ENCODE results near the gene SLC38A9. TPM values are rescaled to one million over a fixed set of nuclear protein-coding genes. Genes with fewer than 3 reads are reported as not detected.

SLC38A9 gene
- polyA plus RNA-seq, 2 donors: 6.6 to 6.8 TPM

DNA sequence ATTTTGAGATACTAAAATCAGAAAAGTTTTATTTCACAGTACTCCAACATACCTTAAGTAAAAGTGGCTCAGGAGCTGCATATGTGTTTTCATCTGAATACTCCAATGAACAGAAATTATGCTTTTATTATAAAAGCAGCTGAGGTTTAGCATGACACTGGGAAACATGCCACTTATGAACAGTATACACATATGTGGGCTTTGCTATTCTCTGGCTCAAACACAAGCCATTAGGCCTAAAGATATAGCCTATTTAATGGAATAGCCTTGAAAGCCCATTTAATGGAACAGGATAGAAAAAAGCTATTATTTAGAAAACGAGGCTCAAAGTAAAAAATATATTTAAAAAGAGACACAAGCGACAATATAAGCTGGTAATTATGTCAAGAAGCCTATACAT is 74.1 kb downstream of the SLC38A9 start:
- Histone ChIP-seq H3K27ac (ENCODE audit: low read depth in 2 of 2, low read length in 1 of 2) (no peak overlapping the region), H3K36me3 (ENCODE audit: control insufficient read depth in 2 of 2, insufficient read depth in 2 of 2, low read length in 1 of 2) (no peaks in the 10 kb centered on the region), H3K4me1 (ENCODE audit: control insufficient read depth in 2 of 2, insufficient read depth in 2 of 2, low read length in 1 of 2) (no peaks in the 10 kb centered on the region), H3K27me3 (ENCODE audit: control insufficient read depth in 1 of 2, insufficient read depth in 2 of 2, low read length in 2 of 2) (no peaks in the 10 kb centered on the region), H3K4me3 (ENCODE audit: low read depth in 1 of 2, low read length in 2 of 2) (no peak overlapping the region), H3K9me3 (ENCODE audit: control insufficient read depth in 2 of 2, insufficient read depth in 1 of 2, low read depth in 1 of 2, low read length in 1 of 2) (no peaks in the 10 kb centered on the region)
- WGBS, 2 donors: 85 to 89% methylated on average over 2 of the region's 2 CpGs

- H3K27ac ChIP-seq (ENCODE audit: low read depth in 2 of 2, low read length in 1 of 2): peak overlapping the region in 1 of 2 donors; percentile 31
- no peaks in the 10 kb centered on the region for H3K9me3 ChIP-seq (ENCODE audit: control insufficient read depth in 2 of 2, insufficient read depth in 1 of 2, low read depth in 1 of 2, low read length in 1 of 2)
- no peak overlapping the region for H3K4me3 ChIP-seq (ENCODE audit: low read depth in 1 of 2, low read length in 2 of 2)
- H3K4me1 ChIP-seq (ENCODE audit: control insufficient read depth in 2 of 2, insufficient read depth in 2 of 2, low read length in 1 of 2): no peaks in the 10 kb centered on the region
- no peaks in the 10 kb centered on the region for H3K36me3 ChIP-seq (ENCODE audit: control insufficient read depth in 2 of 2, insufficient read depth in 2 of 2, low read length in 1 of 2)
- WGBS, 2 donors: 39 to 41% methylated on average over 3 of the region's 3 CpGs
- H3K27me3 ChIP-seq (ENCODE audit: control insufficient read depth in 1 of 2, insufficient read depth in 2 of 2, low read length in 2 of 2): no peaks in the 10 kb centered on the region
Measured at GRCh38 chr5:55636683-55637082, 75.4 kb downstream of the SLC38A9 start.

GRCh38 chr5:55636177-55636576 is 75.9 kb downstream of the SLC38A9 start:
- no peak overlapping the region for H3K4me3 ChIP-seq (ENCODE audit: low read depth in 1 of 2, low read length in 2 of 2)
- no peaks in the 10 kb centered on the region for H3K27me3 ChIP-seq (ENCODE audit: control insufficient read depth in 1 of 2, insufficient read depth in 2 of 2, low read length in 2 of 2)
- no peaks in the 10 kb centered on the region for H3K36me3 ChIP-seq (ENCODE audit: control insufficient read depth in 2 of 2, insufficient read depth in 2 of 2, low read length in 1 of 2)
- H3K9me3 ChIP-seq (ENCODE audit: control insufficient read depth in 2 of 2, insufficient read depth in 1 of 2, low read depth in 1 of 2, low read length in 1 of 2): no peaks in the 10 kb centered on the region
- no peaks in the 10 kb centered on the region for H3K4me1 ChIP-seq (ENCODE audit: control insufficient read depth in 2 of 2, insufficient read depth in 2 of 2, low read length in 1 of 2)
- no peak overlapping the region for H3K27ac ChIP-seq (ENCODE audit: low read depth in 2 of 2, low read length in 1 of 2)
- WGBS, 2 donors: 53 to 74% methylated on average over 2 of the region's 2 CpGs

DNA sequence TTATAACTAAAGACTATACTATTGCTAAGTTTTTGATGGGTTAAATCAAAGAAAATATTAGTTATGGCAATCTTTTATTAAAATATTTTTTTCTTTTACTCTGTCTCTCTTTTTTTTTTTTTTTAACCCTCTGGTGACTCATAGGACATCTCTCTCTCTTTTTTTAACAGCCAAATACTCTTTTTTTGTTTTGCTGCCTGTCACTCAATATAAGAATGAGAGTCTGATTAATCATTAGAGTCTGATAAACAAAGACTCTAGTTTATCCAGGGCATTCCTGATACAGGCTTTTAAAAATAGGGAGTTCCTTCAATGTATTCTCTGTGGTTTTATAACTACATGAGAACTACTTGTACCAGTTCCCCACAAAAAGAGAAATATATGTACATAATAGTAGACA is 77.3 kb downstream of the SLC38A9 start:
- H3K27ac ChIP-seq (ENCODE audit: low read depth in 2 of 2, low read length in 1 of 2): no peak overlapping the region
- no peaks in the 10 kb centered on the region for H3K27me3 ChIP-seq (ENCODE audit: control insufficient read depth in 1 of 2, insufficient read depth in 2 of 2, low read length in 2 of 2)
- no peaks in the 10 kb centered on the region for H3K4me1 ChIP-seq (ENCODE audit: control insufficient read depth in 2 of 2, insufficient read depth in 2 of 2, low read length in 1 of 2)
- no peak overlapping the region for H3K4me3 ChIP-seq (ENCODE audit: low read depth in 1 of 2, low read length in 2 of 2)
- no peaks in the 10 kb centered on the region for H3K9me3 ChIP-seq (ENCODE audit: control insufficient read depth in 2 of 2, insufficient read depth in 1 of 2, low read depth in 1 of 2, low read length in 1 of 2)
- no peaks in the 10 kb centered on the region for H3K36me3 ChIP-seq (ENCODE audit: control insufficient read depth in 2 of 2, insufficient read depth in 2 of 2, low read length in 1 of 2)

DNA sequence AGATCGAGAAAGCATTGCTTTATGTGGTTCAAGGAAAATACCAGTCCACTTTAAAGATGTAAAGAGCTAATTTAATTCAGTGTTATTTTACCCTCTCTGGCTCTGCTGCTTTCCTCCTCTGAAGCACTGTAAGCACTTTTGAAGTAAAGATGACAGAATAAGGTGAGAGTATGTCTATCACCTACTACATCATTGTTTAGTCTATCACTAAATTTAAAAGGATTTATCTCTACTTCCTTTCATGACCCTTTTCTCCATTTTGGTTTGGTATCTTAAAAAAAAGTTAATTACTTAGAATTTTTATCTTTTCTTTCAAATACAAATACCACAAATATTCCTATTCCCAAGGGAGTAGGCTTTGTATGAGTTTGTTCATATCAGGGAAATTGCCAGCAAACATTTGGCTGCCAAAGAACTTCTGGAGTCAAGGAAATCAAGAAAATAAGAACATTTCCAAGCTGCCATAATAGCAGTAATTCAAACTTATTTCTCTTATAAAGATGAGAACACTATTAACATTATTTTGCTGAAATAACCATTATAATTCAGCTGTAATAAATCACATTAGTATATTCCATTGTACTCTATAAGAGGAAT is 77.8 kb downstream of the SLC38A9 start:
- Histone ChIP-seq H3K9me3 (ENCODE audit: control insufficient read depth in 2 of 2, insufficient read depth in 1 of 2, low read depth in 1 of 2, low read length in 1 of 2) (no peaks in the 10 kb centered on the region), H3K4me3 (ENCODE audit: low read depth in 1 of 2, low read length in 2 of 2) (no peak overlapping the region), H3K27ac (ENCODE audit: low read depth in 2 of 2, low read length in 1 of 2) (no peak overlapping the region), H3K4me1 (ENCODE audit: control insufficient read depth in 2 of 2, insufficient read depth in 2 of 2, low read length in 1 of 2) (no peaks in the 10 kb centered on the region), H3K36me3 (ENCODE audit: control insufficient read depth in 2 of 2, insufficient read depth in 2 of 2, low read length in 1 of 2) (no peaks in the 10 kb centered on the region), H3K27me3 (ENCODE audit: control insufficient read depth in 1 of 2, insufficient read depth in 2 of 2, low read length in 2 of 2) (no peaks in the 10 kb centered on the region)
- 61 to 65% methylated on average over 1 of the region's 1 CpG for WGBS, 2 donors

DNA sequence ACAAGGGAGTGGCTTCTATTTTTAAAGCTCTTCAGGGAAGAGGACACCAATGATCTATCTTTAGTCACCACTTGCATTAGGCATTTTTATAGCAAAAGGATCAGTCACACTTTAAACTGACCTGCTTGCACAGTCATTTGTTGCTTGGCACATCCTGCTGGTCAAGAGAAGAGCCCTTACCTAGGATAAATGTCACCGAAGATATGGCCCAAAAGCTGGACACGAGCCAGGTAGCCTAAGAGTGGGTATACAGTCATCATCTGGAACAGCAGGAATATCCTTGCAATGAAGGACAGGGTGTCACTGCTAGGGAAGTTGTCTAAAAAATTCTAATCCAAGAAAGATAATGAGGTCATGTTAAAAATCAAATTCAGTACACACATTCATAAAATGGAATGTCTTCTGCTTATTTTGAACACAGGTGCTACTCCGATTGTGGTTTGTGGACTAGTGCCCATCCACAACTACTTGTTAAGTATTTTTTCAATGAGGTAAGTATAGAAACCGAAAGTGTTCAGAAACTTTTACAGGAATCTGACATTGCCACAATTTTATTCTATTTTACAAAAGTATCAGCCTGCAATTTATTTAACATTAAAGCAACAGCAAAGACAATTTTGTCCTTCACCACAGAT is 78.4 kb downstream of the SLC38A9 start:
- Histone ChIP-seq H3K9me3 (ENCODE audit: control insufficient read depth in 2 of 2, insufficient read depth in 1 of 2, low read depth in 1 of 2, low read length in 1 of 2) (no peaks in the 10 kb centered on the region), H3K4me3 (ENCODE audit: low read depth in 1 of 2, low read length in 2 of 2) (no peak overlapping the region), H3K4me1 (ENCODE audit: control insufficient read depth in 2 of 2, insufficient read depth in 2 of 2, low read length in 1 of 2) (no peaks in the 10 kb centered on the region), H3K27me3 (ENCODE audit: control insufficient read depth in 1 of 2, insufficient read depth in 2 of 2, low read length in 2 of 2) (no peaks in the 10 kb centered on the region), H3K36me3 (ENCODE audit: control insufficient read depth in 2 of 2, insufficient read depth in 2 of 2, low read length in 1 of 2) (no peaks in the 10 kb centered on the region), H3K27ac (ENCODE audit: low read depth in 2 of 2, low read length in 1 of 2) (peak overlapping the region; percentile 54 to 55)
- 55 to 62% methylated on average over 4 of the region's 4 CpGs for WGBS, 2 donors

DNA sequence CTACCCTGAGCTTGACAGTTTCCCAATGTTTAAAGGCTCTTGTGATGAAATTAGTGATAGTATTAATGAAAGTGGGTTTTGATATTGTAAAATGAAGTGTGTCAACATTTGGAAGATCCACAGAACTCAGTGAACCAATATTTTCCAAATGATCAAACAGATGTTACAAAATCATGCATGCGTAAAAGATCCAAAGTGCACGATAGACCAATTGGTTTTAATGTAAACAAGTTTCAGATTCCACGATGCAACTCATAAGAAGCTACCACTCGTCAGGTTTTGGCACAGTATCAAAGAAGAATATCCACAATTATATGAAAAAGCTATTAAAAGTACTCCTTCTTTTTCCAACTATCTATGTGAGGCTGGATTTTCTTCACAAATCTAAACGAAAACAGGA is 82.3 kb downstream of the SLC38A9 start:
- no peaks in the 10 kb centered on the region for H3K27me3 ChIP-seq (ENCODE audit: control insufficient read depth in 1 of 2, insufficient read depth in 2 of 2, low read length in 2 of 2)
- no peaks in the 10 kb centered on the region for H3K4me1 ChIP-seq (ENCODE audit: control insufficient read depth in 2 of 2, insufficient read depth in 2 of 2, low read length in 1 of 2)
- WGBS, 2 donors: 79 to 84% methylated on average over 5 of the region's 5 CpGs
- H3K9me3 ChIP-seq (ENCODE audit: control insufficient read depth in 2 of 2, insufficient read depth in 1 of 2, low read depth in 1 of 2, low read length in 1 of 2): no peaks in the 10 kb centered on the region
- H3K27ac ChIP-seq (ENCODE audit: low read depth in 2 of 2, low read length in 1 of 2): no peak overlapping the region
- H3K36me3 ChIP-seq (ENCODE audit: control insufficient read depth in 2 of 2, insufficient read depth in 2 of 2, low read length in 1 of 2): no peaks in the 10 kb centered on the region
- H3K4me3 ChIP-seq (ENCODE audit: low read depth in 1 of 2, low read length in 2 of 2): no peak overlapping the region

GRCh38 chr5:55626790-55627189 is 85.3 kb downstream of the SLC38A9 start:
- Histone ChIP-seq H3K9me3 (ENCODE audit: control insufficient read depth in 2 of 2, insufficient read depth in 1 of 2, low read depth in 1 of 2, low read length in 1 of 2) (no peaks in the 10 kb centered on the region), H3K4me3 (ENCODE audit: low read depth in 1 of 2, low read length in 2 of 2) (no peak overlapping the region), H3K4me1 (ENCODE audit: control insufficient read depth in 2 of 2, insufficient read depth in 2 of 2, low read length in 1 of 2) (no peaks in the 10 kb centered on the region), H3K27ac (ENCODE audit: low read depth in 2 of 2, low read length in 1 of 2) (no peak overlapping the region), H3K36me3 (ENCODE audit: control insufficient read depth in 2 of 2, insufficient read depth in 2 of 2, low read length in 1 of 2) (no peaks in the 10 kb centered on the region), H3K27me3 (ENCODE audit: control insufficient read depth in 1 of 2, insufficient read depth in 2 of 2, low read length in 2 of 2) (no peaks in the 10 kb centered on the region)
- WGBS, 2 donors: 61 to 74% methylated on average over 3 of the region's 3 CpGs

- no peaks in the 10 kb centered on the region for H3K4me1 ChIP-seq (ENCODE audit: control insufficient read depth in 2 of 2, insufficient read depth in 2 of 2, low read length in 1 of 2)
- H3K4me3 ChIP-seq (ENCODE audit: low read depth in 1 of 2, low read length in 2 of 2): no peak overlapping the region
- no peak overlapping the region for H3K27ac ChIP-seq (ENCODE audit: low read depth in 2 of 2, low read length in 1 of 2)
Measured at GRCh38 chr5:55625913-55626312, 86.2 kb downstream of the SLC38A9 start.

GRCh38 chr5:55625589-55625909 is 86.6 kb downstream of the SLC38A9 start:
- WGBS, 2 donors: 75 to 79% methylated on average over 4 of the region's 4 CpGs
- H3K27ac ChIP-seq (ENCODE audit: low read depth in 2 of 2, low read length in 1 of 2): peak overlapping the region in 1 of 2 donors; percentile 33
- no peaks in the 10 kb centered on the region for H3K36me3 ChIP-seq (ENCODE audit: control insufficient read depth in 2 of 2, insufficient read depth in 2 of 2, low read length in 1 of 2)
- H3K4me1 ChIP-seq (ENCODE audit: control insufficient read depth in 2 of 2, insufficient read depth in 2 of 2, low read length in 1 of 2): no peaks in the 10 kb centered on the region
- no peaks in the 10 kb centered on the region for H3K27me3 ChIP-seq (ENCODE audit: control insufficient read depth in 1 of 2, insufficient read depth in 2 of 2, low read length in 2 of 2)
- H3K9me3 ChIP-seq (ENCODE audit: control insufficient read depth in 2 of 2, insufficient read depth in 1 of 2, low read depth in 1 of 2, low read length in 1 of 2): no peaks in the 10 kb centered on the region
- no peak overlapping the region for H3K4me3 ChIP-seq (ENCODE audit: low read depth in 1 of 2, low read length in 2 of 2)

More at GRCh38 chr5:55625913-55626312, 86.2 kb downstream of the SLC38A9 start:
- H3K36me3 ChIP-seq (ENCODE audit: control insufficient read depth in 2 of 2, insufficient read depth in 2 of 2, low read length in 1 of 2): no peaks in the 10 kb centered on the region
- no peaks in the 10 kb centered on the region for H3K9me3 ChIP-seq (ENCODE audit: control insufficient read depth in 2 of 2, insufficient read depth in 1 of 2, low read depth in 1 of 2, low read length in 1 of 2)
- no peaks in the 10 kb centered on the region for H3K27me3 ChIP-seq (ENCODE audit: control insufficient read depth in 1 of 2, insufficient read depth in 2 of 2, low read length in 2 of 2)

Measured in esophagus (tissue), 2 donors.